SHP77 (cell line): ENCODE measurements around the gene C1QTNF9.
A peak's percentile ranks its signal among the peaks of the same experiment; 100 is the strongest.
"Not testable (repeated sequence)": the region's sequence is repeated elsewhere in the genome, so short reads cannot be mapped to it uniquely, and the experiment has no call there.

Experiments
- DNase-seq, 2 experiments: peaks; one replicate each; lab custom pipeline; 2025; lab: John Stamatoyannopoulos, UW

C1QTNF9 gene

DNA sequence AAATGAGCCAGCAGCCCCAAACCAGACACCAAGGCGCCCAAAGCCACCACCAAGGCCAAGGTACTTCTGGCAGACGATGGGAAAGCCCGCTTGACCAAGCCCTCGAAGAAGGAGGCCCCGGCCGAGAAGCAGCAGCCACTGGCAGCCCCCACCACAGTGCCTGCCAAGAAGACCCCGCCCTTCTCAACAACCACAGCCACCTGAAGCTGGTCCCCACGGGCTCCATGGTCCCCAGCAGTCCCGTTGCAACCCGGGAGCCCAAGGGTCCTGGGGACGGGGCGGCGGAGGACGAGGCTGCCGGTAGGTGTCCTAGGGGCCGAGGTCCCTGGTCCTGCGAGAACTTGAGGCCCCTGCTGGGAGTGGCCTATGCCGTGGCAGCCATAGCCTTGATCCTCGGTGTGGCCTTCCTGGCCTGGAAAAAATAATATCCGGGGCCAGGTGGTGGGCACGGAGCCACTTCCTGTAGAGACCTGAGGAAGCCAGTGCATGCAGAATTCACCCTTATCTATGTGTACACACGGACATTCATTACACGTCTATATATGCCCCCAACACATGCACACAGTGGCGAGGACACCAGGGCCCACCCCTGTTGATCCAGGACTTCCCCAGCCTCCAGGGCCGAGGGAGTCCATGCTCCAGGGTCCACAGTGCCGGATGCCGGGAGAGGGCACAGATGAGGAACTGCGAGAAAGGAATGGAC is 13.8 kb downstream of the C1QTNF9 start:
- no peak for DNase-seq

GRCh38 chr13:24323739-24324075 is 14.3 kb downstream of the C1QTNF9 start:
- DNase-seq = no peak

DNA sequence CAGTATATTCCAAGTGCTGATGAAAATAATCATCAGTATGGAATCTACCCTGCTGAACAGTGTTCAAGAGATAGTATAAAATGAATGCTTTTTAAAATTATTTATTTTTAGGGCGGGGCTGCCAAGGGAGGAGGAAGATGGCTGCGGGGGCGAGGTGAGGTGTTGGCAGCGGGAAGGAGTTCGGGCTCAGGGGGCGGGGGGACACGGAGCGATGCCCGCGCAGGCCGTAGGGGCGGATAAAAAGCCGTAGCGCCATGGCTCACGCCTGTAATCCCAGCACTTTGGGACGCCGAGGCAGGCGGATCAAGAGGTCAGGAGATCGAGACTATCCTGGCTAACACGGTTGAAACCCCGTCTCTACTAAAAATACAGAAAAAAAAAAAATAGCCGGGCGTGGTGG is 18.2 kb downstream of the C1QTNF9 start:
- not testable (repeated sequence) for DNase-seq

DNA sequence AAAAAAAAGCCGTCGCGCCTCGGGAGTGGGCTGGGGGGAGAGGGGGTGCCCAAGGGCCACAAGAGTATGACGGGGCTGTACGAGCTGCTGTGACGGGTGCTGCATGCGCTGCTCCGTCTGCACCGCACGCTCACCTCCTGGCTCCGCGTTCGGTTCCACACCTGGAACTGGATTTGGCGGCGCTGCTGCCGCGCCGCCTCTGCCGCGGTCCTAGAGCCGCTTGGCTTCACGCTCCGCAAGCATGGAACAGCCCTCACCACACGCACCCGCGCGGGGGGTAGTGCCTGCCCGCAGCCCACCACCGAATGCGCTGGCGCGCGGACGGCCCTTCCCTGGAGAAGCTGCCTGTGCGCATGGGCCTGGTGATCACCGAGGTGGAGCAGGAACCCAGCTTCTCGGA is 18.8 kb downstream of the C1QTNF9 start:
- no peak for DNase-seq

- no peak for DNase-seq
Measured at GRCh38 chr13:24338721-24339120, 29.3 kb downstream of the C1QTNF9 start.

GRCh38 chr13:24339937-24340607 is 30.7 kb downstream of the C1QTNF9 start:
- no peak for DNase-seq

- DNase-seq = no peak
Measured at GRCh38 chr13:24340608-24340955, 31.2 kb downstream of the C1QTNF9 start.

GRCh38 chr13:24341439-24341838 is 32.1 kb downstream of the C1QTNF9 start:
- no peak for DNase-seq

- no peak for DNase-seq
Measured at GRCh38 chr13:24348385-24348784, 39.0 kb downstream of the C1QTNF9 start.

- DNase-seq = no peak
Measured at GRCh38 chr13:24348797-24349515, 39.6 kb downstream of the C1QTNF9 start.

DNA sequence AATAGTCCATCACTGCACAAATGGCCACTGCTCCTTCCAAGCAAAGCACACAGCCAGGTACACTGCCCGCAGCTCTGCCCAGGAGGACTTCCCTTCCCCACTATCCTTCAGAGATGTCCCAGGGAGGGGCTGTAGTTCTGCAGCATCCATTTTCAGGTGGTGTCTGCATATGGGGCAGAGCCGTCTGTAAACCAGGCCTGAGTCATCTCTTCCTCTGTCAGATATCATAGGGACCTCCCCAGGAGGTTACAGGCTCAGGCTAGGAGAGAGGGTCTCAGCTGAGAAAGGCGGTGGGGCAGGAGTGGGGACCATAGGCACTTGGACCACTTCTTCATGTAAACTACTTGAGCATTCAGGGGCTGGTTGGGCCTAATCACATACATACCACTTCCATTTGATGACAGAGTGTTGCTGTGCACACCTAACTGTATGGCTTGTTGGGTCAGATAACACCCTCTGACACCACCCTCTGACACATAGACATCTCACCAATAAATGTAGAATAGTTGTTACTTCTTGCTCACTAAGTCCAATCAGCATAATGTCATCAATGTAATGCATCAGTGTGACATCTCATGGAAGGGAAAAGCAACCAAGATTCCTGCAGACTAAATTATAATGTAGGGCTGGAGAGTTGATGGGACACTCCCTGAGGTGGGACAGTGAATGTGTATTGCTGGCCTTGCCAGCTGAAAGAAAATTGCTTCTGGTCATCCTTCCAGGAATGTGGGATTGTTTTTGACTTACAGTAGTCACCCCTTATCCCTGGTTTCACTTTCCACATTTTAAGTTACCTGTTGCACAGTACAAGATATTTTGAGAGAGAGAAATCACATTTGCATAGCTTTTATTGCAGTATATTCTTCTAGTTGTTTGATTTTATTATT is 40.6 kb downstream of the C1QTNF9 start:
- not testable (repeated sequence) for DNase-seq

GRCh38 chr13:24351423-24351822 is 42.0 kb downstream of the C1QTNF9 start:
- no peak for DNase-seq

GRCh38 chr13:24353736-24354135 is 44.4 kb downstream of the C1QTNF9 start:
- DNase-seq = no peak

DNA sequence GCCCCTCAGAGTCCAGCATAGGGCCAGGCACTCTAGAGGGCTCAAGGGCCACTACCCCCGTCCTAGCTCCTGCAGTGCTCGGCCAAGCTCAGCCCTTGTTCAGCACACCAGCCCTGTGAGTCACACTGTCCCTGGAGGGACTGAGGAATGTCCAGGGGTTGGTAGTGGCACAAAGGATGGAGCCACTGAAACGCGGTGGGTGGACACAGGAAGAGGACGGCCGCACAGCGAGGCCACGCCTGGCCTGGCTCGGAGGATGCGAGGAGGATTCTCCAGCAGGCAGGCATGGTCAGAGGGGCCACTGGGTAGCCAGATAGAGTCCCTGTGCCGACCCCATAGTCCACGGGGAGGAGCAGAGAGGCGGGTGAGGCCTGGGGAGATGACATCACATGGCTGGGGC is 45.7 kb downstream of the C1QTNF9 start:
- no peak for DNase-seq

- no peak for DNase-seq
Measured at GRCh38 chr13:24356270-24356669, 46.9 kb downstream of the C1QTNF9 start.

DNA sequence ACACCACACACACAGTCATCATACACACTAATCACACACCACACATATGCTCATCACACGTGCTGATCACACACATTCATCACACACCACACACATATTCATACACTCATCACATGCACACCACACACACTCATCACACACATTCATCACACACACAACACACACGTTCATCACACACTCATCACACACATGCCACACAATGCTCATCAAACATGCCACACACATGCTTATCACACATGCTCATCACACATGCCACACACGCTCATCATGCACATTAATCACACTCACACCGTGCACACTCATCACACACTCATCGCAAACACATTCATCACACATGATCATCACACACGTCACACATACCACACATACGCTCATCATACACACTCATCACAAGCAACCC is 47.5 kb downstream of the C1QTNF9 start:
- no peak for DNase-seq

DNA sequence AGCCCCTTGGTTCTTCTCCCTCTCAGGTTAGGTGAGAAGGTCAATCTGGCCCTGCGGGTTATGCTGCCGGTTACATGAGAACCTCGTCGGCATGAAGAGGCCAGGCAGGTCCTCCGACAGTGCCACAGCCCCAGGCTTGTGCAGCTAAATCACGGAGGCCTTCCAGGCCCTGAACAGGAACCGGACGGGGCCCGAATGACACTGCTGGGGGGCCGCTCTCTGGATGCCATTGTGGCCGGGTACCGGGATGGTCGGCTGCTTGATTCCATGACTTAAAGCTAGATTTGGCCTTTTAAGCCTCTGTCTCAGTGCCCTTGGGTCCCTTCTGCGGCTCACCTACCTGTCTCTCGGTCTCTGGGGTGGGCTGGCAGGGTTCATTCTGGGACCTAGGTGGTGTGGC is 48.4 kb downstream of the C1QTNF9 start:
- no peak for DNase-seq

- not testable (repeated sequence) for DNase-seq
Measured at GRCh38 chr13:24358836-24359235, 49.5 kb downstream of the C1QTNF9 start.

GRCh38 chr13:24359252-24359651 is 49.9 kb downstream of the C1QTNF9 start:
- DNase-seq = peak; percentile 22 to 26

DNA sequence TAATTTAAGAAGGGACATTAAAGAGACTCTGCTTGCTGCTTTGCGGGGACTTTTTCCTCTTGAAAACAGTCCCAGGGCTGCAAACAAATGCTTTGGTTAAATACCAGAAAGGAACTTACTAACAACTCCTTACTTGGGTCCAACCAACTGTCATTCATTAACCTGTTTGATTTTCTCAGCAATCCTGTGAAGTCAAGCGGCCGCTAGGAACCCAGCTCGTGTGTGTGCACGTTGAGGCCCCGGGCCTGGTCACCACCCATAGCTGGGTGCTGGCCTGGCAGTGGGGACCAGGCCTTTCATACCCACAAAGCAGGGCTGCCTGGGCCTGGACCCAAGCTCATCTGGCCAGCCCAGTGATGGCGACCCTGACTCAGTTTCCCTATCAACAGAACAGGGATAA is 50.7 kb downstream of the C1QTNF9 start:
- DNase-seq = no peak

DNA sequence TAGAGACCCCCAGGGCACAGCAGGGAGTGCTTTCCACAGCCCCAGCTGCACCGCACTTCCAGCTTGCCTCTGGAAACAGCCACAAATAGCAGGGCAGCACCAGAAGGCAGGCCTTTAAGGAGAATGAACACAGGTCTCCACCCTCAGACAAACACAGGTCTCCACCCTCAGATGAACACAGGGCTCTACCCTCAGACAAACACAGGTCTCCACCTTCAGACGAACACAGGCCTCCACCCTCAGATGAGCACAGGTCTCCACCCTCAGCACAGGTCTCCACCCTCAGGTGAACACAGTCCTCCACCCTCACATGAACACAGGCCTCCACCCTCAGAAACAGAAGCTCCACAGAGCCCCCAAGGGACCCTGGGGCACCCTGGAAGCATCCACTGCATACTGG is 51.7 kb downstream of the C1QTNF9 start:
- no peak for DNase-seq

- DNase-seq = no peak
Measured at GRCh38 chr13:24361852-24362366, 52.5 kb downstream of the C1QTNF9 start.
